SK-N-SH (cell line): Measurements from ENCODE around the gene HINT1. TPM values are rescaled to one million over a fixed set of nuclear protein-coding genes. Genes with fewer than 3 reads are reported as not detected.

Experiments used
- CTCF ChIA-PET: fragments of 300-600, 350-600 bp; formaldehyde crosslinking; extraction: SDS; loops from one replicate; lab custom pipeline; 2021; lab: Yijun Ruan, JAX
- POLR2A ChIA-PET: fragments of 350-600 bp; sonication (Branson Sonifier 250); formaldehyde crosslinking; extraction: SDS; loops from one replicate; lab custom pipeline; 2020; ENCODE audit warnings: antibody characterized with exemption, inconsistent platforms; lab: Yijun Ruan, JAX
- DNase-seq: peaks from one replicate; pipeline ENCODE4 v3.0.0; 2012
- H2AFZ ChIP-seq: fragments of 200-600 bp; sonication (generic); 2 replicates; pipeline ENCODE4 v1.8.1; 2016; ENCODE audit warnings: antibody characterized with exemption, mild to moderate bottlenecking, low read depth
- H3F3A ChIP-seq: fragments of 200-600 bp; sonication (generic); replicated peaks from 2 replicates; pipeline ENCODE3; 2016; ENCODE audit warnings: antibody characterized with exemption, mild to moderate bottlenecking; ENCODE audit not compliant: insufficient read depth
- H3K27ac ChIP-seq, 2 experiments: fragments of 200-500 bp in 1 of 2; fragments of 200-600 bp in 1 of 2; sonication (Bioruptor generic) in 1 of 2; sonication (generic), shearing (Covaris generic) in 1 of 2; 2 replicates each; pipeline versions ENCODE4 v1.5.1 to v1.6.1; 2014 to 2016; ENCODE audit warnings: low read depth in 2 of 2, inconsistent platforms in 1 of 2, low read length in 1 of 2, mild to moderate bottlenecking in 1 of 2, mixed read lengths in 1 of 2
- H3K27me3 ChIP-seq: fragments of 200-600 bp; sonication (generic), shearing (Covaris generic); 2 replicates; pipeline ENCODE4 v1.6.1; 2016; ENCODE audit warnings: mixed run types; ENCODE audit not compliant: insufficient read depth
- H3K36me3 ChIP-seq, 2 experiments: fragments of 200-500 bp in 1 of 2; fragments of 200-600 bp in 1 of 2; sonication (Bioruptor generic) in 1 of 2; sonication (generic) in 1 of 2; replicated peaks in 1 of 2; 2 replicates each; pipeline versions ENCODE3 to v1.5.1; 2014 to 2016; ENCODE audit warnings: low read length in 1 of 2, mild to moderate bottlenecking in 1 of 2; ENCODE audit not compliant: insufficient read depth in 2 of 2, control insufficient read depth in 1 of 2
- H3K4me1 ChIP-seq, 2 experiments: fragments of 200-500 bp in 1 of 2; fragments of 200-600 bp in 1 of 2; sonication (Bioruptor generic) in 1 of 2; sonication (generic), shearing (Covaris generic) in 1 of 2; 2 replicates each; pipeline versions ENCODE4 v1.5.1 to v1.6.1; 2014 to 2016; ENCODE audit warnings: low read depth in 1 of 2, low read length in 1 of 2, mixed run types in 1 of 2; ENCODE audit not compliant: insufficient read depth in 2 of 2, control insufficient read depth in 1 of 2
- H3K4me2 ChIP-seq: fragments of 200-600 bp; sonication (generic), shearing (Covaris generic); 2 replicates; pipeline ENCODE4 v1.6.1; 2017; ENCODE audit warnings: mixed run types
- H3K4me3 ChIP-seq, 2 experiments: fragments of 200-500 bp in 1 of 2; fragments of 200-600 bp in 1 of 2; sonication (Bioruptor generic) in 1 of 2; sonication (generic), shearing (Covaris generic) in 1 of 2; 2 replicates each; pipeline versions ENCODE4 v1.5.1 to v1.8.1; 2014 to 2016; ENCODE audit warnings: low read depth in 2 of 2, inconsistent platforms in 1 of 2, low read length in 1 of 2, mild to moderate bottlenecking in 1 of 2, mixed read lengths in 1 of 2, moderate library complexity in 1 of 2
- H3K79me2 ChIP-seq: fragments of 200-600 bp; sonication (generic); 2 replicates; pipeline ENCODE4 v1.8.1; 2017; ENCODE audit warnings: mild to moderate bottlenecking; ENCODE audit not compliant: insufficient read depth
- H3K9ac ChIP-seq: fragments of 200-600 bp; sonication (generic); 2 replicates; pipeline ENCODE4 v1.6.1; 2017; ENCODE audit warnings: mixed run types
- H3K9me2 ChIP-seq: fragments of 200-600 bp; sonication (generic); 2 replicates; pipeline ENCODE4 v1.6.1; 2017; ENCODE audit warnings: mixed run types
- H3K9me3 ChIP-seq: fragments of 200-600 bp; sonication (generic); 2 replicates; pipeline ENCODE4 v1.6.1; 2017; ENCODE audit warnings: mixed run types, mild to moderate bottlenecking, moderate library complexity
- H4K20me1 ChIP-seq: fragments of 200-600 bp; sonication (generic); 2 replicates; pipeline ENCODE4 v1.6.1; 2017; ENCODE audit warnings: mild to moderate bottlenecking, mixed run types; ENCODE audit not compliant: insufficient read depth
- CHD2 ChIP-seq: fragments of 150-350 bp; IDR thresholded peaks from 2 replicates; pipeline ENCODE4 v1.6.1; 2018; ENCODE audit warnings: low read length; ENCODE audit not compliant: partially characterized antibody
- CTCF ChIP-seq: fragments of 200-600 bp; sonication (generic); IDR thresholded peaks from 2 replicates; pipeline ENCODE4 v1.6.1; 2017; ENCODE audit warnings: antibody characterized with exemption, mild to moderate bottlenecking, moderate library complexity
- FOXM1 ChIP-seq: IDR thresholded peaks from 2 replicates; pipeline ENCODE4 v1.4.0; 2012; ENCODE audit warnings: low read depth, mild to moderate bottlenecking
- GABPA ChIP-seq: IDR thresholded peaks from 2 replicates; pipeline ENCODE4 v1.4.0; 2012; ENCODE audit warnings: low read depth, mild to moderate bottlenecking
- IRF3 ChIP-seq: fragments of 150-350 bp; IDR thresholded peaks from 2 replicates; pipeline ENCODE4 v1.6.1; 2016; ENCODE audit warnings: mild to moderate bottlenecking, low read depth, low read length
- MEF2A ChIP-seq: IDR thresholded peaks from 2 replicates; pipeline ENCODE4 v1.4.0; 2012; ENCODE audit warnings: low read depth, borderline replicate concordance
- MXI1 ChIP-seq: IDR thresholded peaks from 2 replicates; pipeline ENCODE4 v1.6.1; 2012; ENCODE audit warnings: mild to moderate bottlenecking, low read depth, low read length, improper control_type of control experiment
- NFIC ChIP-seq: IDR thresholded peaks from 2 replicates; pipeline ENCODE4 v1.4.0; 2012; ENCODE audit warnings: borderline replicate concordance
- NRF1 ChIP-seq: IDR thresholded peaks from 2 replicates; pipeline ENCODE4 v1.6.1; 2012; ENCODE audit warnings: low read depth, mild to moderate bottlenecking, low read length
- RAD21 ChIP-seq: IDR thresholded peaks from 2 replicates; pipeline ENCODE4 v1.6.1; 2012; ENCODE audit warnings: mild to moderate bottlenecking, low read length
- SMC3 ChIP-seq: IDR thresholded peaks from 2 replicates; pipeline ENCODE4 v1.6.1; 2012; ENCODE audit warnings: low read depth, low read length, improper control_type of control experiment
- USF1 ChIP-seq: IDR thresholded peaks from 2 replicates; pipeline ENCODE4 v1.4.0; 2012; ENCODE audit warnings: low read depth, borderline replicate concordance
- YY1 ChIP-seq: IDR thresholded peaks from 2 replicates; pipeline ENCODE4 v1.4.0; 2012; ENCODE audit warnings: low read depth, mild to moderate bottlenecking
- ZBTB33 ChIP-seq: IDR thresholded peaks from 2 replicates; pipeline ENCODE4 v1.4.0; 2012; ENCODE audit warnings: low read depth, borderline replicate concordance
- WGBS: methylation state at CpG from one replicate; pipeline ENCODE4 v1.1.6; 2017; ENCODE audit warnings: low lambda C conversion rate; 5-methylcytosine and 5-hydroxymethylcytosine counted together
- polyA plus RNA-seq, 3 experiments: library from polyadenylated mRNA; depleted of rRNA; stranded (reverse); fragments of >200 nt; gene quantifications; 2 replicates each; pipeline ENCODE4 v1.2.3, GENCODE V29; 2012

HINT1 gene
- polyA plus RNA-seq, 1 of the 3 experiments (the other 2 are of a cell fraction), result 385 TPM

- DNase-seq, result no peak
- Histone ChIP-seq H3K9me2 (no peaks in the 10 kb centered on the region), H3K4me3 (no peak overlapping the region), H3K9me3 (no peaks in the 10 kb centered on the region), H3K27me3 (peaks cover 7% of the 10 kb centered on the region; the same call in 1 of the 2 replicates), H3K79me2 (no peaks in the 10 kb centered on the region), H2AFZ (no peak overlapping the region), H3K9ac (no peak overlapping the region), H3K4me1 (no peaks in the 10 kb centered on the region; a peak in 1 of 4 replicates), H4K20me1 (no peaks in the 10 kb centered on the region), H3K4me2 (no peak overlapping the region), H3K36me3 (no peaks in the 10 kb centered on the region), H3F3A (no peaks in the 10 kb centered on the region), H3K27ac (no peak overlapping the region)
- WGBS, result under 1% methylated on average over 5 of the region's 5 CpGs
- ChIA-PET CTCF (interaction anchor here (1.0 to 1.5 kb wide), 3 partner anchors 62 to 1339 kb away, joined by 3 to 10 read pairs (median 6); no protein-coding TSS in a partner anchor), POLR2A (no interaction called here)
- TF ChIP-seq MEF2A, result no peak
- no peak for TF ChIP-seq SMC3
- TF ChIP-seq GABPA, result no peak
- no peak for TF ChIP-seq MXI1
- no peak for TF ChIP-seq IRF3
- TF ChIP-seq FOXM1, result no peak
- no peak for TF ChIP-seq USF1
- no peak for TF ChIP-seq CHD2
- TF ChIP-seq YY1, result no peak
- no peak for TF ChIP-seq NFIC
- TF ChIP-seq ZBTB33, result no peak
- TF ChIP-seq NRF1, result no peak
Measured at GRCh38 chr5:131110256-131110594, 54.8 kb downstream of the HINT1 start.

GRCh38 chr5:131109540-131110255 lies 55.4 kb downstream of the HINT1 start:
- Histone ChIP-seq H3K9me3 (no peaks in the 10 kb centered on the region), H3K9ac (no peak overlapping the region), H3K79me2 (no peaks in the 10 kb centered on the region), H2AFZ (no peak overlapping the region), H3K36me3 (no peaks in the 10 kb centered on the region), H3K9me2 (no peaks in the 10 kb centered on the region), H3K27me3 (peaks cover 12% of the 10 kb centered on the region; the same call in 1 of the 2 replicates), H3K4me2 (no peak overlapping the region), H3K27ac (no peak overlapping the region), H3F3A (no peaks in the 10 kb centered on the region), H3K4me3 (no peak overlapping the region), H4K20me1 (no peaks in the 10 kb centered on the region), H3K4me1 (no peaks in the 10 kb centered on the region; a peak in 1 of 4 replicates)
- TF ChIP-seq CTCF (peak; percentile 88), YY1 (no peak), RAD21 (peak; percentile 87), SMC3 (peak; percentile 62)
- ChIA-PET POLR2A (no interaction called here), CTCF (interaction anchor here (0.6 to 1.5 kb wide), 6 partner anchors 10 to 1338 kb away, joined by 3 to 10 read pairs (median 4); no protein-coding TSS in a partner anchor)
- WGBS, result 16% methylated on average over 2 of the region's 2 CpGs
- DNase-seq, result peak; percentile 46
